A549 (cell line): ENCODE data around the gene KLHL1.

ENCODE experiments used
- EP300 ChIP-seq, 2 experiments: fragments of >200 bp; sonication (Bioruptor Twin); formaldehyde crosslinking; IDR thresholded peaks; 2 replicates in 1 of 2; 3 replicates in 1 of 2; pipeline ENCODE4 v1.6.1; 2016 to 2017
- HDAC2 ChIP-seq: fragments of 200-600 bp; sonication (generic); IDR thresholded peaks from 2 replicates; pipeline ENCODE4 v1.6.1; 2016
- MAFK ChIP-seq: fragments of 450-650 bp; IDR thresholded peaks from 2 replicates; pipeline ENCODE4 v1.6.1; 2014; ENCODE audit not compliant: partially characterized antibody

- TF ChIP-seq EP300 (IDR thresholded peaks at IDR 0.05) (no peak), HDAC2 (no peak), MAFK (no peak)
These were observed 225.8 kb downstream of the KLHL1 start for GRCh38 chr13:69882451-69882850.
